Measurements from ENCODE around the gene CAVIN3.

DNA sequence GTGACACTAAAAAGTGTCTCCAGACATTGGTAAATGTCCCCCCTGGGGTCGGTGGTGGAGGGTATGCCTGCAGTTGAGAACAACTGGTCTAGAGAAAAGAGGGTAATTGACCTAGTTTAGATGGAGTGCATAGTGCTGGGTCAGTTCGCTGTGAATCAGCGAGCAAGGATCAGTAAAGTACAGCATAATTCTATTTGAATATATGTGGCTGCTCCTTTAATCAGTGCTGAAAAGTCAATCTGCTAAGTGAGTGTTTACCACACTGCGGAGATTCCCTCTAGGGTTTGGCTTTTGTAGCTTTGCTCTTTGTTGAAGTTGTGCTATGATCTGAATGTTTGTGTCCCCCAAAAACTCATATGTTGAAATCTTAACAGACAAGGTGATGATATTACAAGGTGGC lies 15.0 kb downstream of the CAVIN3 start:
- no peak for TF ChIP-seq EZH2 (IDR thresholded peaks at IDR 0.05; ENCODE audit: borderline replicate concordance, insufficient read depth, low read depth, low read length, poor library complexity, severe bottlenecking)
- TF ChIP-seq, protein P1, sequence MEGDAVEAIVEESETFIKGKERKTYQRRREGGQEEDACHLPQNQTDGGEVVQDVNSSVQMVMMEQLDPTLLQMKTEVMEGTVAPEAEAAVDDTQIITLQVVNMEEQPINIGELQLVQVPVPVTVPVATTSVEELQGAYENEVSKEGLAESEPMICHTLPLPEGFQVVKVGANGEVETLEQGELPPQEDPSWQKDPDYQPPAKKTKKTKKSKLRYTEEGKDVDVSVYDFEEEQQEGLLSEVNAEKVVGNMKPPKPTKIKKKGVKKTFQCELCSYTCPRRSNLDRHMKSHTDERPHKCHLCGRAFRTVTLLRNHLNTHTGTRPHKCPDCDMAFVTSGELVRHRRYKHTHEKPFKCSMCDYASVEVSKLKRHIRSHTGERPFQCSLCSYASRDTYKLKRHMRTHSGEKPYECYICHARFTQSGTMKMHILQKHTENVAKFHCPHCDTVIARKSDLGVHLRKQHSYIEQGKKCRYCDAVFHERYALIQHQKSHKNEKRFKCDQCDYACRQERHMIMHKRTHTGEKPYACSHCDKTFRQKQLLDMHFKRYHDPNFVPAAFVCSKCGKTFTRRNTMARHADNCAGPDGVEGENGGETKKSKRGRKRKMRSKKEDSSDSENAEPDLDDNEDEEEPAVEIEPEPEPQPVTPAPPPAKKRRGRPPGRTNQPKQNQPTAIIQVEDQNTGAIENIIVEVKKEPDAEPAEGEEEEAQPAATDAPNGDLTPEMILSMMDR (IDR thresholded peaks at IDR 0.05), result no peak
